CD1c-positive myeloid dendritic cell (primary cell): ENCODE measurements around the gene PACSIN2.
A peak's percentile ranks its signal among the peaks of the same experiment; 100 is the strongest.
"Not testable (repeated sequence)": the region's sequence is repeated elsewhere in the genome, so short reads cannot be mapped to it uniquely, and the experiment has no call there.

Source experiments
- DNase-seq: peaks from one replicate; pipeline ENCODE4 v3.0.0-alpha.2; 2016; ENCODE audit errors: extremely low spot score

PACSIN2 gene

GRCh38 chr22:43012390-43012789, 2.6 kb downstream of the PACSIN2 start:
- DNase-seq, result no peak

- no peak for DNase-seq
These were observed 3.9 kb downstream of the PACSIN2 start for GRCh38 chr22:43011079-43011478.

- DNase-seq, result no peak
These were observed 5.5 kb downstream of the PACSIN2 start for GRCh38 chr22:43009444-43009843.

- no peak for DNase-seq
These were observed 6.0 kb downstream of the PACSIN2 start for GRCh38 chr22:43008921-43009320.

GRCh38 chr22:43008509-43008908, 6.4 kb downstream of the PACSIN2 start:
- DNase-seq, result no peak

GRCh38 chr22:43007519-43008102, 7.3 kb downstream of the PACSIN2 start:
- DNase-seq, result peak; percentile 27

- DNase-seq, result no peak
These were observed 8.2 kb downstream of the PACSIN2 start for GRCh38 chr22:43006753-43007152.

GRCh38 chr22:43006016-43006505, 8.9 kb downstream of the PACSIN2 start:
- no peak for DNase-seq

- DNase-seq, result no peak
These were observed 9.8 kb downstream of the PACSIN2 start for GRCh38 chr22:43005106-43005505.

GRCh38 chr22:43004362-43005035, 10.4 kb downstream of the PACSIN2 start:
- DNase-seq, result peak; percentile 80

GRCh38 chr22:43002202-43002586, 12.8 kb downstream of the PACSIN2 start:
- DNase-seq, result peak; percentile 38

- peak; percentile 85 for DNase-seq
These were observed 13.4 kb downstream of the PACSIN2 start for GRCh38 chr22:43001271-43002201.

- peak; percentile 70 for DNase-seq
These were observed 14.3 kb downstream of the PACSIN2 start for GRCh38 chr22:43000441-43001175.

GRCh38 chr22:42997582-42998090, 17.3 kb downstream of the PACSIN2 start:
- DNase-seq, result no peak

- peak; percentile 86 for DNase-seq
These were observed 18.1 kb downstream of the PACSIN2 start for GRCh38 chr22:42996646-42997365.

GRCh38 chr22:42995654-42996053, 19.3 kb downstream of the PACSIN2 start:
- not testable (repeated sequence) for DNase-seq

- peak; percentile 92 for DNase-seq
These were observed 19.9 kb downstream of the PACSIN2 start for GRCh38 chr22:42994917-42995562.

GRCh38 chr22:42994276-42994916, 20.6 kb downstream of the PACSIN2 start:
- DNase-seq, result no peak

- DNase-seq, result peak; percentile 81
These were observed 21.2 kb downstream of the PACSIN2 start for GRCh38 chr22:42993651-42994275.
